Measurements from ENCODE around the gene ABLIM3.

The ABLIM3 gene

DNA sequence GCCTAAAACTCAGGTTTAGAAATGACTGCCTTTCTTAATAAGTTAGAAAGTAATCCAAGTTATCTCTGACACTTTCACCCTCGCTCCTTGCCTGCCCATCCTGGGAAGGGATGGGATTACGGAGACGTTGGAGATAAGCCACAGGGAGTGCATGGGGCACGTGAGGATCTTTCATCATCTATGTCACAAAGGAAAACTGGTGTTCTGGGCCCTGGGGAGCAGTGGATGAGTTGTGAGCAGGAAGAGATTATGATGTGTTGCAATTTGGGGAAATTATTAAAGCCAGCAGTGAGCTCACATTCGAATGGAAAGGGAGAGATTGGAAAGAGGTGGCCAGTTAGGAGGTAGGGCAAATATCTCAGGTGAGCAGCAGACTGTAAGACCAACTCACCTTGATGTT is 143.2 kb downstream of the ABLIM3 start:
- no peak for DNase-seq

DNA sequence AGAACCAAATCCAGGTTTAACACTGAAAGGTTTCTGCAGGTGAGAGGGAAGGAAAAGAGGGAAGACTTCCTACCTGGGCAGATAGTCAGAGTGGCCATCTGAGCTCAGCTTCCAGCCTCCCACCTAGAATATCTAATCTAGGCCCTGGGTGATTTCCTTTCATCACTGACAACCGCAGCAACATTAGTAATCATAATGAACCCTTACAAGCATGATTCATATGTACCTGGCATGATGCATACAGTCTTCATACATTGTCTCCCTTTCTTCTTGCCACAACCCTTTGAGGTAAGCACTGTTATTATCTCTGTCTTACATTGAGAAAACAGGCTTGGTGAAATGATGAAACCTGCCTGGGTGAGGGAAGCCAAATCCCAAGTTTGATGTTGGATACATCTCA is 143.9 kb downstream of the ABLIM3 start:
- DNase-seq, result no peak

DNA sequence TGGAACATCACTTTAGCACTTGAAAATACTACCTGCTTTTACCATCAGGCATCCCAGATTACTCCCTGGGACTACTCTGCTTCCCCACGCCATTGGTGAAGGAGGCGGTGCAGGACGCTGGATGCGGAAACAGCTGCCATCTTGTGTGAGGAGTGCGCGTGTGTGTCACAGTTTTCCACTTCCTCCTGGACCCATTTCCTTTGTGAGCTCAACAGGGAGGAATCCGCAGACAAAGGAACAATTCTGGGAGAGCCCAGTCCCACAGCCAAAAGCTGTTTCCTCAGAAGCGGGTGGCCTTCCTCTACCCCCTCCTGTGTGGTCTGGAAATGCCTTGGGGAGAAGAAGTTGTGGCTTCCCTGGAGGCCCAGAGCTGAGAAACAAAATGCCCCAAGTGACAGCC is 147.1 kb downstream of the ABLIM3 start:
- DNase-seq, result no peak

DNA sequence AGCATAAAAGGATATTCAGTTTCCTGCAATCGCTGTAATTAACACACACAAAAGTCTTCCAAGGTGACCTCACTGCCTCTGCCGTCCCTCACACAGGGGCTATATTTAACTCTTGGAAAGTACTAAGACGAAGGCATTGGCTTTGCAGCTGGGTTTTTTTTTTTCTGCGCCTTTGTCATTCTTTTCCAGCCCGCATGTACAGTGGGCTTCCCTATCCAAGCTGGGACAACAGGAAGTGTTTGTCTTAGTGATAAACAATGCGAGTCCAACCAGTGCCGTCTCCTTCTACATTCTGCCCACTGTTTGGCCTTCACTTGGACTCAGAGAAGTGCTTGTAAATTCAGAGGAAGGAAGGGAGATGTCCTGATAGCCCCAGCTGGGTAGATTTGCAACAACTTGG is 148.0 kb downstream of the ABLIM3 start:
- no peak for DNase-seq

DNA sequence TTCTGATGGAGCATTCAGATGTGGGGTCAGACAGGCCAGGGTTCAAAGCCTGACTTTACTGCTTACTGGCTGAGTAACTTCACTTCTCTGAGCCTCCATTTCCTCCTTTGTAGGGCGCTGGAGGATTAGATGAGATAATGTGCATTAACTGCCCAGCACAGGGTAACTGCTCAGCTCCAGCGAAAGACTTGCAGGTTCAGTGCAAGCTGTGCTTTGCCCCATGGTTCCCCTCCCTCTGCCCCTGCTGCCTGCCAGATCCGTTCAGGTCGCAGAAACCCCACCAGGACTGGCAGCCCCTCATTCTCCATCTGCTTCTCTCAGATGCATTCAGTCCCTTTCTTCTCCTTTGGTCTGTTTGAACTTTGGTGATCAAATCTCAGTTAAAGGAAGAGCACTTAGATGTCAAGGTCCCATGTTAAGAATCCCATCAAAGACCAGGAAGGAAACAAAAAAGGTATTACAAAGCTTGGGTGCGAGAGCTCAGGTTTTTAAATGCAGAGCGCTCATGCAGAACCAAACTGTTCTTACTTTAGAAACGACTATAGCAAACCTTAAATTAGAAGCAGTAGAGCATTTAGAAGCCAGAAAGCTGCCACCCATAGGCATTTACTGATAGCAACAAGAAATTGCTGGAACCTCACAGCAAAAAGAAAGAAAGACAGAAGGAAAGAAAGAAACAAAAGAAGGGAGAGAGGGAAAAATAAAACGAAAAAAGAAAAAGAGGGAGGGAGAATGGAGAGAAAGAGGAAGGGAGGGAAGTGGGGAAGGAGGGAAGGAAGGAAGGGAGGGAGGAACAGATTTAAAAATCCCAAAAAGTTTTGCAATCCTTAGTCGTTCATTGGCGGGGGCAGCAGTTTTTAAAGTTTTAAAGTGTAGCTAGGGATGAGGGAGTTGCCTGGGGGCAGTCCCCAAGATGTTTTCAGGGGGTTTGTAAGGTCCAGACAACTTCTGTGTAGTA is 153.9 kb downstream of the ABLIM3 start:
- no peak for DNase-seq

DNA sequence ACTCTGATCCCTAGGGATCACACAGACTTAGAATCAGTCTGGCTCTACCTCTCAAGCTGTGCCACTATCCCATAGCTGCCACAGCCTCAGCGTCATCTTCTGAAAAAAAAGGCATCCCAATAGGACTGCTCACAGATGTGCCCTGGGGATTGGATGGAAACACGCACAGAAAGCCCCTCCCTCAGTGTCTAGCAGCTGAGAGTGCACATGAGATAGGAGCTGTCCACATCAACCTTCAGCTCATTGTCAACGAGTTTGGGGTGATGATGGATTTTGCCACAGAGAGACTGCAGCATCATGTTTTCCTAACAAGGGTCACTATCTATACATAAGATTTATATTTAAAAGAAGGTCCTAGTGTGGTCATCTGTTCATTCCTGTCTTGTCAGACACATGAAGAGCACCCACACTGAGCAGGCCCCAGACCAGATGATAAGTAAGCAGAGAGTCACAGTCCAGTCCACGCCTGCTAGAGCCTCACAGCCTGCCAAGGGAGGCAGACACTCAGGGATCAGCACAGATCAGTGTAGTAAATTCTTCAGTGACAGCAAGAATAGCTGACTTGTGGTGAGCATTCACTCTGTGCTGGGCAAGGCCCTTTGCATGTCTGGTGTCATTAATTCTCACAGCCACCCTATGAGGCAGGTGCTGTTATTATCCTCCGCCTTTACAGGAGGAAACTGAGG is 156.2 kb downstream of the ABLIM3 start:
- DNase-seq, result no peak

DNA sequence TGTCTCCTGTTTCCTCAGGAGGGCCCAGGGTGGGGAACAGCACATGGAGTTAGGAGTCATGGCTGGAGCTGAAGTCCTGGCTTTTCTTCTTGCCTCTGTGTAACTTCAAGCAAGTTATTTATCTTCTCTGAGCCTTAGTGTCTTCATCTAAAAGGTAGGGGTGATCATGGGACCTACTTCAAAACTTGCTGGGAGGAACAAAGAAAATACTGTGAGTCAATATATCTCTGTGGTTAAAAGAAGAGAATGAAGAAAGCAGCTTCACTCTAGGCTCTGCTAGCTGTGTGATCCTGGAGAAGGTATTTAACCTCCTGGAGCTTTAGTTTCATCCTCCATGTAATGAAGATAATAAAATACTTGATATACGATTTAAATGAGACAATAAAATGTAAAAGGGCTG is 156.9 kb downstream of the ABLIM3 start:
- DNase-seq, result no peak

DNA sequence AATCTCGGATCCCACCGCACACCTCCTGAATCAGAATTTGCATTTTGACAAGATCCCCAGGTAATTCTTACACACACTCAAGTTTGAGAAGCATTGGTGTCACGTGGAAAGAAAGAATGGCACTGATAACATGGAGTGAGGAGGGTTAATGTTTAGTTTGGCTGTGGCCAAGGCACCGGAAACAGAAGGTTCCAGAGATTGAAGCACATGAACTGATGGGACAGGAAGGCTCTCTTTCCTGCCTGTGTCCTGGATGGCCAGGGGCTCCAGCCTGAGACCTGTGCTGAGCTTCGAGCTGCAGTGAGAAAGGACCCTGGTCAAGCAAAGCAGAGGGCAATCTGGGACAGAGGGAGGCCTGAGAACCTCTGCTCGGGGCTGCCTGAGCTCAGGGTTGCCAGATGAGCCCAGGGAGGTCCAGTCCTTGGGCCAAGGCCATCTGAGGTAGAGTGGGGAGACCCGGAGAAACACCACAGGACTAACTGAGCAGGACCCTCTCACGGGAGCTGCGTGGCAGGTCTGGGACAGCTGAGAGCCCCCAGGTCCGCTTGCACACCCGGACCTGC is 157.6 kb downstream of the ABLIM3 start:
- DNase-seq, result no peak

DNA sequence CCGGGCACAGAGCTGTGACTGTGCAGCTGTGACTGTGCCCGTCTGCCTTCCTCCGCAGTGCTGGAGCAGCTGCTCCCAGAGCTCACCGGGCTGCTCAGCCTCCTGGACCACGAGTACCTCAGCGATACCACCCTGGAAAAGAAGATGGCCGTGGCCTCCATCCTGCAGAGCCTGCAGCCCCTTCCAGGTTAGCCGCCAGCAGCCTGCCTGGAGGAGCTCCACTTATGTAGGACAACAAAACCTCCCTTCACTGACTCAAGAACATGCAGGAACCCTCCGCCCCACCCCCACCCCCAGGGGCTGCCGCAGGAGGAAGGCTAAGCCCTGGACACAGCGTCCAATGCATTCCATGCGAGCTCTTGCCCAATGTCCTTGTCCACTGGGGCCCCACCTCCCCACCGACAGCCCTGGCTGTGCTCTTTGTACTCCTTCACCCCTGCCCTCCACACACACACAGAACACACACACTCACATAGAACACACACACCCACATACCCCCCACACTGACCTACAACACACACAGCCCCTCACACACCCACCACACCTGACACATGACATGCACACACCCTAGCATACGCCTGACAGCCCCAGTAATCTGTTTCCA is 158.3 kb downstream of the ABLIM3 start:
- no peak for DNase-seq

DNA sequence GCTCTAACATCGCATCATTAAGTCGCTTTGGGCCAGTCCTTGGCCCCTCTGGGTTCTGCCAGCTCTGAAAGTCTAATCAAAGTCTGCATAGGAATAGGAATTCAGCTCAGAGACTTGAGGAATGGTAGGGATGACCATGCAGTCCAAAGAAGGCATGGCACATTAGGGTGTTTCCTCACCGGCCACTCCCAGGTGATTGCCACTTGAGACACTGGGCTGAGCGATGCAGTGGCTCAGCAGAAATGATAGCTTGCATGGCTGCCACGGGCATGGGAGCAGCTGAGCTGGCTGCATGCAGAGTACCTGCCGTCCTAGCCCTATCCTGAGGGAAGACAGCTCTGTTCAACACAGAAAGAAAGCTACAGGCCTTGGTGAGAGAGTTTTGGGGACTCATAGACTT is 159.1 kb downstream of the ABLIM3 start:
- DNase-seq, result no peak

DNA sequence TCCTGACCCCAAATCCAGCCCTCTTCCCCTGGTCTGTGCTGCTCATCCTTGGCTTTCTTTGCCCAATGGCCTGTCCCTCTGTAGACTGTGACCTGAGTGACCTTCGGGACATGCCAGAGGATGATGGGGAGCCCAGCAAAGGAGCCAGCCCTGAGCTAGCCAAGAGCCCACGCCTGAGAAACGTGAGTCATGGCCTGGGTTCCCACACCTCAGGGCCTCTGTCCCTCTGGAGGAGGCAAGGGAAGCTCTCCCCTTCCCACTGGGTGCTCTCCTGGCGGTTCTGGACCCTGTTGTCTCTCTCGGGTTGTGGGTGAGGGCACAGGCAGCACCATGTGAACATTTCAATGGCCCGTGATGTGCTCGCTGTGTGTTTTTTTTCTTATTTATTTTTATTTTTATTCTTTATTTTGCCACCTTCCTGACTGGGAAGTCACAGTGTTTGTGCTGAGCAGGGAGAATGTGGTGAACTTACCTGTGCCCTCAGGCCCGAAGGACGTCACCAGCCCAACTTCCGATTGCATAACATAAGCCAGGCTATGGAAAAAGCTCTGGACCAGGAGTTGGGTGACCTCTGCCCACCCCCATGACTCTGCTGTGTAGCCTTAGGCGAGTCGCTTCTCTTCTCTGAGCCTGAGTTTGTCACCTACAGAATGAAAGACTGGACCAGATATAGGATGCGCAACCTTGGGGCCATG is 159.9 kb downstream of the ABLIM3 start:
- DNase-seq, result no peak

DNA sequence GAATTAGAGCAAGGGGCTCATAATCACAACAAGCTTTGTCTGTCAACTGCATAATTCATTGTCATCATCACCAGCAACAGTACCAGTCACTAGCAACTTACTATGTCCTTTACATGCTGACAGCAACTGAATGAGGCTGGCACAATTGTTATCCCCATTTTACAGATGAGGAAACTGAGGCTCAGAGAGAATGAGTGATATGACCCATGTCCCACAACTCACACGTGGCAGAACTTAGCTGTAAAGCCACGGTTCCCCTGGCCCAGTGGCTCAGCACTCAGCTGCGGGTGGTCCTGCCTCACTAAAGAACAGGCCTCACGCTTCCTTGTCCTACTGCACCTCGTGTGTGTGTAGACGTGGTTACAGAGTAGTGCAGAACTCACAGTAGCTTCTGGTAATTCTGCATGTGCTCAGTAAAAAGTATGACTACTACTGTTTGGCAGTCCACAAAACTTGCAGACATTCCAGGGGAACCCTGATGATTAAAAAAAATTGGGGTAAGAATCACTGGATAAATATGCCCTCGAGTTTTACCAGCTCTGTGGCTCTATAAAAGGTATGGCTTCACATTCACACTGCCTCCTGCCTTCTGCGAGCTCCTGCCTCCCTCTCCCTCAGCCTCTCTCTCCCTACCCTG is 160.6 kb downstream of the ABLIM3 start:
- DNase-seq, result no peak

DNA sequence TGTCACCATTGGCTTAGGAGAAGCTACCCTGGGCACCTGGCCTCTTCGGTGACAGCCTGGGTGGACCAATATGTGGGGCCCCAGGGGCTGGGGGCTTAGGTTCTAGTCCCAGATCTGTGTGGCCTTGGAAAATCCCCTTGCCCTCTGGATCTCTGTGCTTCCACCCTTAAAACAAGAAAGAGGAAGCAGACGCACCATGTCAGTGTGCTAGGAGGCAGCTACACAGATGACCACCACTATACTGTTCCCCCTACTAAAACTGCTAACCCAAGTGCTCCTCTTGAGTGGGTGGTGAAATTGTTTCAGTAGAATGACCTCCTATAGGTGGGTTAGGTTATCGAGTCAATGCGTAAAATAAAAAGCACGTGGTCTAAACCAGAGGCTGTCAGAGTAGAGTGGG is 161.3 kb downstream of the ABLIM3 start:
- no peak for DNase-seq

DNA sequence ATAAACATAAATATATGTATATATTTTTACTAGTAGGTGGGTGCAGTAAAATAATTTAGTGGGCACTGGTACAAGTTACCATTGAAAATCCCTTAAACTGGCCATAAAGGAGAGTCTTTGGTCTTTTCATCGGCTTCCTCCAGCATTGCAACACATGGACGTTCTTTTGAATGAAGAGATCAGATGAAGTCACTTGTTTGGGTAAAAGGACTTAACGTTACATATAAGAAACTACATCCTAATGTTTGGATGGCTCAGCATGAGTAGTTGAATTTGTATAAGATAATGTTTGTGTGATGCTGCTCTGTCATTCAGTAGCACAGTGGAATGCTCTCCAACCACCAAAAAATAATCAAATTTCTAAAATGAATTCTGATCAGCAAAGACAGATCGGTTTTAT is 161.9 kb downstream of the ABLIM3 start:
- DNase-seq, result no peak

DNA sequence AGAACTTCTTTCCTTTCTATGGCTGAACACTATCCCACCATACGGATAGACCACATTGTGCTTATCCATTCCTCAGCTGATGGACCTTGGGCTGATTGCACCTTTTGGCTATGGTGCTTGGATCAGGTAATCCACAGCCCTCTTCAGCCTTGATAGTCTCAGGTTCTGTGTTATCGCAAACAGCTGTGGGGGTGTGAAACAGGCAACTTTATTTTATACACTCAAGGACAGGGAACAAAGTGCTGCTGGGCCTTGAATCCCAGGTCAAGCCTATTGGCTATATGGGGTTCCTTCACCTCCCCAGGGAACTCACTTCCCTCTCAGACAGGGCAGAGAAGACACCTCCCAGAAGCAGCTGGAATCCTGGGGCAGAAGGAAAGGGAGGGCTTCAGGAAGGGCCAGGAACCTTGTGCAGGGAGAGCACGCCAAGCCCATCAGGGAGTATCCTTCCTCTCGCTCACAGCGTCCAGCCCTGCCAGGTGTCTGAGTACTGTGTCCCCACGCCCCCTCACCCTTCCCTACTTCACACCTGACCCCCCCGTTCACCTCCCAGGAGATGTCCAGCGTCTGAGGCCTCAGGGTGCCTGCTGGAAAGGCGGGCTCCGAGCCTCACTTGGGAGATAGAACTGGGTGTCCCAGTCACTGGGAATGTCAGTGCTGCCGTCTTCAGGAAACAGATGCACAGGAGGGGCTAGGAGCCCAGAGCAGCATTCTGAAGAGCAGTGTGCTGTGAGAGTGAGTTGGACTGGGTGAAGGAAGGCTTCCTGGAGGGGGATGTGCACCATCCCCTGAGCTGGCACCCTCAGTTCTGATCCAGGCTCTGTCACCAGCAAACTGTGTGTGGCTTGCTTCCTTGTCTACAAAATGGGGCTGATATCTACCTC is 163.1 kb downstream of the ABLIM3 start:
- no peak for DNase-seq

DNA sequence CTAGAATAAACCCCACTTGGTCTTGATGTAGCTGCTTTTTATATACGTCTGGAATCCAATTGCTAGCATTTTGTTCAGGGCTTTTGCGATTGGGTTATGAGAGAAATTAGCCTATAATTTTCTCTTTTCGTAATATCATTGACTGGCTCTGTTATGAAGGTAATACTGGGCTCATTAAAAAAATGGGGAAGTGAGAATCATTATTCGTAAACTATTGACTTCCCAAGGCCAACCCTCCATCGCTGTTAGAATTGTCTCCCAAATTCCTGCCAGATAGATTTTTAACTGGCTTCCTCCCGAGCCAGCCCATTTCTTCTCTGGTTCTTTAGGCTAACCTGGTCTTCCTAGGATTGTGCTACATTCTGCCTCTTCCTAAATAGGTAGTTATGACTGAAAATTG is 168.1 kb downstream of the ABLIM3 start:
- no peak for DNase-seq
